Loucy (cell line): ENCODE results near the gene EEF1AKMT1.

Source experiments
- EZH2phosphoT487 ChIP-seq: fragments of 200-600 bp; IDR thresholded peaks from 2 replicates; pipeline ENCODE4 v1.6.1; 2018; ENCODE audit warnings: antibody characterized with exemption, mild to moderate bottlenecking, moderate library complexity, borderline replicate concordance
- TF ChIP-seq, protein P1 (sequence below): fragments of 200-600 bp; sonication (generic); conservative IDR thresholded peaks from 2 replicates; pipeline ENCODE4 v1.5.1; 2014; ENCODE audit warnings: mild to moderate bottlenecking, antibody characterized with exemption, low read length

DNA sequence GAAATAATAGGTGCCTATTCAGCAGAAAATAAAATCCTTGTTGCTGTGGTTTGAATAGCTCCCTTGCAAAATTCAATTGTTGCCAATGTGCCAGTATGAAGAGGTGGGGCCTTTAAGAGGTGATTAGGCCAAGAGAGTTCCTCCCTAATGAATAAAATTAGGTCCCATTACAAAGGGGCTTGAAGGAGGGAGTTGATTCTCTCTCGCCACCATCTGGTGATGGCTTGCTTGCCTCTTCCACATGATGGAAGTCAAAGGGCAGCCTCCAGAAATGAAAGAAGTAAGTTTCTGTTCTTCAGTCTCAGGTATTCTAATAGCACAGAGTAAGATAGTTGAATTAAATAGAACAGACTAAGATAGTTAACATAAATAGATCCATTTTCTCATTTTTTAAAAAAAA lies 3.0 kb upstream of the EEF1AKMT1 start:
- TF ChIP-seq, protein P1, sequence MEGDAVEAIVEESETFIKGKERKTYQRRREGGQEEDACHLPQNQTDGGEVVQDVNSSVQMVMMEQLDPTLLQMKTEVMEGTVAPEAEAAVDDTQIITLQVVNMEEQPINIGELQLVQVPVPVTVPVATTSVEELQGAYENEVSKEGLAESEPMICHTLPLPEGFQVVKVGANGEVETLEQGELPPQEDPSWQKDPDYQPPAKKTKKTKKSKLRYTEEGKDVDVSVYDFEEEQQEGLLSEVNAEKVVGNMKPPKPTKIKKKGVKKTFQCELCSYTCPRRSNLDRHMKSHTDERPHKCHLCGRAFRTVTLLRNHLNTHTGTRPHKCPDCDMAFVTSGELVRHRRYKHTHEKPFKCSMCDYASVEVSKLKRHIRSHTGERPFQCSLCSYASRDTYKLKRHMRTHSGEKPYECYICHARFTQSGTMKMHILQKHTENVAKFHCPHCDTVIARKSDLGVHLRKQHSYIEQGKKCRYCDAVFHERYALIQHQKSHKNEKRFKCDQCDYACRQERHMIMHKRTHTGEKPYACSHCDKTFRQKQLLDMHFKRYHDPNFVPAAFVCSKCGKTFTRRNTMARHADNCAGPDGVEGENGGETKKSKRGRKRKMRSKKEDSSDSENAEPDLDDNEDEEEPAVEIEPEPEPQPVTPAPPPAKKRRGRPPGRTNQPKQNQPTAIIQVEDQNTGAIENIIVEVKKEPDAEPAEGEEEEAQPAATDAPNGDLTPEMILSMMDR: peak; percentile 39
- no peak for TF ChIP-seq EZH2phosphoT487
